Peyer's patch (tissue), 4 donors: Measurements from ENCODE around the gene CACNG3. TPM values are rescaled to one million over a fixed set of nuclear protein-coding genes. Genes with fewer than 3 reads are reported as not detected.

Experiments
- DNase-seq, 3 donors: peaks; one replicate each; pipeline ENCODE4 v3.0.0-alpha.2; 2017 to 2019
- H3K27ac ChIP-seq, 4 donors: fragments of 200-600 bp; sonication (generic); one replicate each; pipeline ENCODE4 v1.5.1; 2016 to 2019
- H3K27me3 ChIP-seq, 2 donors: fragments of 200-600 bp; sonication (generic); one replicate each; pipeline ENCODE4 v1.5.1; 2019
- H3K36me3 ChIP-seq, 3 donors: fragments of 200-600 bp; sonication (generic); one replicate each; pipeline ENCODE4 v1.5.1; 2016 to 2019
- H3K4me1 ChIP-seq, 4 donors: fragments of 200-600 bp; sonication (generic); one replicate each; pipeline ENCODE4 v1.5.1; 2016 to 2019
- H3K4me3 ChIP-seq, 4 donors: fragments of 200-600 bp; sonication (generic); 1 replicate in 3 of 4; 2 replicates in 1 of 4; pipeline ENCODE4 v1.5.1; 2016 to 2019; ENCODE audit warnings: mild to moderate bottlenecking in 1 of 4
- H3K9me3 ChIP-seq, 4 donors: fragments of 200-600 bp; sonication (generic); one replicate each; pipeline ENCODE4 v1.5.1; 2016 to 2019; ENCODE audit warnings: mild to moderate bottlenecking in 1 of 4
- POLR2A ChIP-seq, 2 donors: fragments of 450-650 bp; IDR thresholded peaks; one replicate each; pipeline ENCODE4 v1.5.1; 2017; ENCODE audit warnings: antibody characterized with exemption in 2 of 2, mild to moderate bottlenecking in 2 of 2, moderate library complexity in 2 of 2
- total RNA-seq, 4 donors: library from RNA; depleted of rRNA; stranded (reverse); fragments of >200 nt; gene quantifications; one replicate each; pipeline ENCODE4 v1.1.0, GENCODE V29; 2016
- TF ChIP-seq, protein P1 (sequence below), 6 experiments: fragments of 450-650 bp in 4 of 6; fragments of 200-600 bp in 2 of 6; sonication (generic) in 1 of 6; IDR thresholded peaks; one replicate each; pipeline ENCODE4 v1.5.1; 2017 to 2019; ENCODE audit warnings: antibody characterized with exemption in 6 of 6, mild to moderate bottlenecking in 3 of 6, moderate library complexity in 1 of 6

CACNG3 gene
- total RNA-seq = not detected

DNA sequence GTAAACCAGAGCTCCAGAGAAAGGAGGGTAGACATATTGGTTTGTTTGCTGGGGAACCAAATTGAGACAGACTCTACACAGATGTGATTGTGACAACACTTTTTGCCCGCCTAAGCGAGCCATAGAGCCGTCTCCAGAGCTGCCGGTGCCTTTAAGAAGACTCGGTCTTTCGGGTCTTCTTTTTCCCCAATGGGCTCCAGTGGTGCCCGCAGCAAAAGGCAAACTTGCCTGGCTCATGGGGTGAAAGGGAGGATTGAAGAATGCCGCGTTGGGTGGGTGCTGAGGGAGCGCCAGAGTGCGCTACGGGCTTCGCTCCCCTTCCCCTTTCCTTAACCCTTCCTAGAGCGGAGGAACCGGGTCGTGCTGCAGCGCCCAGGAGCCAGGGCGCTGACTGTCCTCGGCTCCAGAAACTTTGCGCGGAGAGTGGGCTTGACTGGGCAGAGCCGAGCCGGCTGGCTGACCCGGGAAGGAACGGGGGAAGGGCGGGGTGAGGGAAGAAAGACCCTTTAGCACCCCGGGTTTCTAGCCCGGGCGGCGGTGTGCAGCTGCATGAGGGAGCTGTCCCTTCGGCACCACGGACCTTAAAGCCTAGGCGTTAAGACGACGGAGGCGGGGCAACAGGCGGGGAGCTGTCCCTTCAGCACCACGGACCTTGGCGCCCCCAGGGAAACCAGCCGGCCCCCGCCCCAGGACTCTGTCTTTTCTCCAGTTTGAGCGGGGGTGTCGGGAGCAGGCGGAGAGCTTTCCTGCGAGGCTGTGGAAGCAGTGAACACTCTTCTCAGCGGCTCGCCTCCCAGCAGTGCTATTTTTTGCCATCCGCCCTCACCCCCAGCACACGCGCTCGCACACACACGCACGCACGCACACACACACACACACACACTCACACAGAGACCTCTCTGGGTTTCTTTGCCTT is at the start of gene CACNG3:
CACNG3 (plus strand) TSS at position 880 of the 916 bp plus-strand sequence. CDS start 420 bp downstream, outside the sequence.
- Histone ChIP-seq H3K9me3 (no peaks in the 10 kb centered on the region), H3K4me1 (no peaks in the 10 kb centered on the region), H3K27me3 (no peaks in the 10 kb centered on the region), H3K36me3 (no peaks in the 10 kb centered on the region), H3K27ac (no peak within 1 kb of the TSS), H3K4me3 (no peak within 1 kb of the TSS)
- TF ChIP-seq, protein P1, sequence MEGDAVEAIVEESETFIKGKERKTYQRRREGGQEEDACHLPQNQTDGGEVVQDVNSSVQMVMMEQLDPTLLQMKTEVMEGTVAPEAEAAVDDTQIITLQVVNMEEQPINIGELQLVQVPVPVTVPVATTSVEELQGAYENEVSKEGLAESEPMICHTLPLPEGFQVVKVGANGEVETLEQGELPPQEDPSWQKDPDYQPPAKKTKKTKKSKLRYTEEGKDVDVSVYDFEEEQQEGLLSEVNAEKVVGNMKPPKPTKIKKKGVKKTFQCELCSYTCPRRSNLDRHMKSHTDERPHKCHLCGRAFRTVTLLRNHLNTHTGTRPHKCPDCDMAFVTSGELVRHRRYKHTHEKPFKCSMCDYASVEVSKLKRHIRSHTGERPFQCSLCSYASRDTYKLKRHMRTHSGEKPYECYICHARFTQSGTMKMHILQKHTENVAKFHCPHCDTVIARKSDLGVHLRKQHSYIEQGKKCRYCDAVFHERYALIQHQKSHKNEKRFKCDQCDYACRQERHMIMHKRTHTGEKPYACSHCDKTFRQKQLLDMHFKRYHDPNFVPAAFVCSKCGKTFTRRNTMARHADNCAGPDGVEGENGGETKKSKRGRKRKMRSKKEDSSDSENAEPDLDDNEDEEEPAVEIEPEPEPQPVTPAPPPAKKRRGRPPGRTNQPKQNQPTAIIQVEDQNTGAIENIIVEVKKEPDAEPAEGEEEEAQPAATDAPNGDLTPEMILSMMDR (IDR thresholded peaks at IDR 0.05) = no peak
- no peak for TF ChIP-seq POLR2A (IDR thresholded peaks at IDR 0.05)
- DNase-seq = peak in 1 of 3 donors; percentile 49

- no peaks in the 10 kb centered on the region for H3K27me3 ChIP-seq
- DNase-seq = no peak
- H3K27ac ChIP-seq = no peak overlapping the region
- H3K9me3 ChIP-seq = no peaks in the 10 kb centered on the region
- no peaks in the 10 kb centered on the region for H3K4me1 ChIP-seq
- TF ChIP-seq, protein P1 (IDR thresholded peaks at IDR 0.05) = no peak
- TF ChIP-seq POLR2A (IDR thresholded peaks at IDR 0.05) = no peak
- no peak overlapping the region for H3K4me3 ChIP-seq
- no peaks in the 10 kb centered on the region for H3K36me3 ChIP-seq
These were observed 49.2 kb upstream of the CACNG3 start for GRCh38 chr16:24206926-24207325.

DNA sequence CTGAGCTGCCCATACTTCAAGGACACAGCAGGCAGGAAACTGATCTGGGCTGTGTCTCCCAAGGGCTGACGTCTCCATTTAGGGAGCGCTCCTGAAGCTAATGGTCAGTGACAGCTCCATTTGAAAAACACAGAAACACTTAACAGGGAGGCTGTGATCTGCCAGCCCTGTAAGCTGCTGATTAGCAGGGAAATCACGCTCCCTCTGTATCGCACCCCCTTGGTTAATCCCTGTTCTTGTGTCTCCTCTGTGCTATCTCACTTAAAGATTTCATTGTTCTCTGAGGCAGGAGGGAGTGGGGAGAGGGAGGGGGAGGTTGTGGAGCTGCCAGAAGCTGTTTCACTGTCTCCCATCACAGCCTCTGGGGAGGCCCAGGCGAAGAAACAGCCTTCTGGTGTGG is 47.4 kb upstream of the CACNG3 start:
- TF ChIP-seq, protein P1 (IDR thresholded peaks at IDR 0.05) = no peak
- no peak for TF ChIP-seq POLR2A (IDR thresholded peaks at IDR 0.05)
- no peaks in the 10 kb centered on the region for H3K27me3 ChIP-seq
- no peak for DNase-seq
- H3K9me3 ChIP-seq = no peaks in the 10 kb centered on the region
- no peak overlapping the region for H3K27ac ChIP-seq
- H3K4me1 ChIP-seq = no peaks in the 10 kb centered on the region
- H3K4me3 ChIP-seq = no peak overlapping the region
- no peaks in the 10 kb centered on the region for H3K36me3 ChIP-seq

- no peak overlapping the region for H3K27ac ChIP-seq
- H3K4me3 ChIP-seq = no peak overlapping the region
- DNase-seq = no peak
- no peaks in the 10 kb centered on the region for H3K4me1 ChIP-seq
- TF ChIP-seq POLR2A (IDR thresholded peaks at IDR 0.05) = no peak
- TF ChIP-seq, protein P1 (IDR thresholded peaks at IDR 0.05) = no peak
- H3K27me3 ChIP-seq = no peaks in the 10 kb centered on the region
- H3K36me3 ChIP-seq = no peaks in the 10 kb centered on the region
- H3K9me3 ChIP-seq = no peaks in the 10 kb centered on the region
These were observed 41.1 kb upstream of the CACNG3 start for GRCh38 chr16:24214992-24215391.

DNA sequence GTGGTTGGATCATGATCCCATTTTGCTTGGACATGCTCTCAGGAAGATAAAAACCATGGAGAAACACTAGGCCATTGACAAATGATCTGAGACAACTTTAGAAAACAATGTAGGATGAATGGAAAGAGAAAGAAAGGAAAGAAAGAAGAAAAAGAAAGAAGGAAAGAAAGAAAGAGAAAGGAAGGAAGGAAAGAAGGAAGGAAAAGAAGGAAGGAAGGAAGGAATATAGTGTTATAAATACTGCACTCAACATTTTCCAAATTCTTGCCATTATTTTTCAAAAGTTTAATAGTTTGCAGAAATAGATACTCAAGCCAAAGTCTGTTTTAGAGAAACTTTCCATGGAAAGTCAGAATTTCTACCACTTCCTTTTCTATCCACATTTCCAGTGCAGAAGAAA is 39.2 kb upstream of the CACNG3 start:
- H3K27ac ChIP-seq = no peak overlapping the region
- no peaks in the 10 kb centered on the region for H3K36me3 ChIP-seq
- no peak for TF ChIP-seq POLR2A (IDR thresholded peaks at IDR 0.05)
- TF ChIP-seq, protein P1 (IDR thresholded peaks at IDR 0.05) = no peak
- no peak overlapping the region for H3K4me3 ChIP-seq
- H3K4me1 ChIP-seq = no peaks in the 10 kb centered on the region
- no peaks in the 10 kb centered on the region for H3K9me3 ChIP-seq
- H3K27me3 ChIP-seq = no peaks in the 10 kb centered on the region
- no peak for DNase-seq
